Activated naive CD4-positive, alpha-beta T cell treated with anti-CD3 and anti-CD28 coated beads, Interleukin-2, amount 50 U/mL, for 24 hours (primary cell): ENCODE data around the gene TDG.
A peak's percentile ranks its signal among the peaks of the same experiment; 100 is the strongest.

Experiments
- H3K27ac Mint-ChIP-seq: one replicate; pipeline ENCODE4 v1.8.0; 2021; ENCODE audit warnings: mild to moderate bottlenecking, mixed read lengths
- H3K27me3 Mint-ChIP-seq: one replicate; pipeline ENCODE4 v1.8.0; 2021; ENCODE audit warnings: mixed read lengths
- H3K36me3 Mint-ChIP-seq: one replicate; pipeline ENCODE4 v1.8.0; 2021; ENCODE audit warnings: mixed read lengths
- H3K4me1 Mint-ChIP-seq: one replicate; pipeline ENCODE4 v1.8.0; 2021; ENCODE audit warnings: mixed read lengths
- H3K4me3 Mint-ChIP-seq: one replicate; pipeline ENCODE4 v1.8.0; 2021; ENCODE audit warnings: mild to moderate bottlenecking, mixed read lengths
- H3K9me3 Mint-ChIP-seq: one replicate; pipeline ENCODE4 v1.8.0; 2021; ENCODE audit warnings: mixed read lengths

Gene TDG

GRCh38 chr12:103965590-103966504, at the start of gene TDG:
Gene TDG (plus strand): TSS chr12:103965872. CDS start chr12:103966038, 166 bp downstream.
- Mint-ChIP-seq H3K4me1 (peaks cover 60% of the 10 kb centered on the region), H3K9me3 (no peaks in the 10 kb centered on the region), H3K27ac (peak within 1 kb of the TSS; percentile 99), H3K4me3 (peak within 1 kb of the TSS; percentile 94), H3K27me3 (no peaks in the 10 kb centered on the region), H3K36me3 (peaks cover 6% of the 10 kb centered on the region)

- Mint-ChIP-seq H3K4me3 (no peak overlapping the region), H3K27me3 (no peaks in the 10 kb centered on the region), H3K27ac (no peak overlapping the region), H3K36me3 (peaks cover 3% of the 10 kb centered on the region), H3K9me3 (peaks cover 5% of the 10 kb centered on the region), H3K4me1 (no peaks in the 10 kb centered on the region)
Measured at GRCh38 chr12:103917873-103918272, 47.8 kb upstream of the TDG start.

DNA sequence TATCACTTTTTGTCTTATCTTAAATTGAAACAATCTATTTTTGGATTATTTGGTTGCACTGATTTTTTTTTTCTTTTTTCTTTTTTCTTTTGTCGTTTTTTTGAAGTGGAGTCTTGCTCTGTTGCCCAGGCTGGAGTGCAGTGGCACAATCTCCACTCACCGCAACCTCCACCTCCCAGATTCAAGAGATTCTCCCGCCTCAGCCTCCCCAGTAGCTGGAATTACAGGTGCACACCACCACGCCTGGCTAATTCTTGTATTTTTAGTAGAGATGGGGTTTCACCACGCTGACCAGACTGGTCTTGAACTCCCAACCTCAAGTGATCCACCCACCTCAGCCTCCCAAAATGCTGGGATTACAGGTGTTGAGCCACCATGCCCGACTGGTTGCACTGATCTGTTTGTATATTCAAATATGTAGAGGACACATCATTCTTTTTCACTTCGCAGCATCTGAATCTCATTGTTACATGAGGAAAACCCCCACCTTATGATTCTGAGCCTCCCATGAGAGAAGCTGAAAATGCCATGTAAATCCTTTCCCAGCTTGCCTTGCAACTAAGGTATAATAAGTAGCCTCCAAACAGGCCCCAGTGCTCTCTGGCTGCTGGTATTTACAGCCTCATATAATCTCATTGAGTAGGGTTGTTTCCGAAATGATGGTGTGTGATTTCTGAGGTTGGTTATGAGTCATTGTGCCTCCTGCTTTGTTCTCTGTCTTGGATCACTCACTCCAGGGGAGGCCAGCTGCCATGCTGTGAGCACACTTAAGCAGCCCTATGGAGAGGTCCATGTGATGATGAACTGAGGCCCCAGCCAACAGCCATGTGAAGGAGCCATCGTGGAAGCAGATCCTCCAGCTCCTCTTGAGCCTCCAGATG, 40.7 kb upstream of the TDG start:
- Mint-ChIP-seq H3K4me1 (peaks cover 27% of the 10 kb centered on the region), H3K4me3 (peak overlapping the region; percentile 60), H3K9me3 (no peaks in the 10 kb centered on the region), H3K27ac (peak overlapping the region; percentile 83), H3K36me3 (no peaks in the 10 kb centered on the region), H3K27me3 (no peaks in the 10 kb centered on the region)

GRCh38 chr12:103928682-103929045, 37.0 kb upstream of the TDG start:
- Mint-ChIP-seq H3K9me3 (no peaks in the 10 kb centered on the region), H3K27me3 (no peaks in the 10 kb centered on the region), H3K4me3 (peak overlapping the region; percentile 96), H3K36me3 (peaks cover 12% of the 10 kb centered on the region), H3K4me1 (peaks cover 49% of the 10 kb centered on the region), H3K27ac (peak overlapping the region; percentile 100)

DNA sequence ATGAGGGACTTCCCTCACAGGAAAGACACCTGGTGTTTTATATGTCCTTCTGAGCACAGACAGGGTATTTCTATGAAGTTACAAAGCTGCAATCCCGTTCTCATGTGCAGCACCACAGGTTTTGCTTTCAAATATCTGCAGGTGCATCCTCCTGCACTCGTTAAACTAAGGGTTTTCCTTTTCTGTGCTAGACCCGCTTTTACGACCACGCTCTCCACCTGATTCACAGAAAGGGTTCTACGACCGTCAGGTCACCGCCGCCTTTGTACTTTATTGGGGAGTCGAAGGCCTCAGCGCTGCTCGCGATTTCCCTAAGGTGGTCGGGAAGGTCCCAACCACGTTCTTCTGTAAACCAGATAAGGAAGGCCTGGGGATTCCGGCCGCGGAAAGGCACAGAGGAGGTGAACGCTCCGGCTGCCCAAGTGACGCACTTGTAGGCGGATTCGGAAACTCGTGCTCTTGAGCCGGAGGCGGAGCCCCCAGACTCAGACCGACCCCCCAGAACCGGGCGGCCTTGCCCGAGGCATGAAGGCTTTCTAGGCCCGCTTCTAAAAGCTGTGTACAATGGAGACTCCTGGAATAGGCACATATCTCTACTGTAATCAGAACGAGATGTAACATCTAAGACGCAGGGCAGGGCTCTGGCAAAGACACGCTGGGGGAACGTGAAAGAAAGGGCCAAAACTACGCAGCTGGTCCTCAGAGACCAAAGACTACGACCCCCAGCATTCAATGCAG, 36.5 kb upstream of the TDG start:
- Mint-ChIP-seq H3K36me3 (peaks cover 15% of the 10 kb centered on the region), H3K27me3 (no peaks in the 10 kb centered on the region), H3K27ac (peak overlapping the region; percentile 100), H3K4me1 (peaks cover 53% of the 10 kb centered on the region), H3K9me3 (no peaks in the 10 kb centered on the region), H3K4me3 (peak overlapping the region; percentile 96)

GRCh38 chr12:103929784-103930033, 36.0 kb upstream of the TDG start:
- peaks cover 17% of the 10 kb centered on the region for H3K36me3 Mint-ChIP-seq
- peaks cover 57% of the 10 kb centered on the region for H3K4me1 Mint-ChIP-seq
- no peaks in the 10 kb centered on the region for H3K27me3 Mint-ChIP-seq
- H3K4me3 Mint-ChIP-seq: peak overlapping the region; percentile 96
- no peaks in the 10 kb centered on the region for H3K9me3 Mint-ChIP-seq
- H3K27ac Mint-ChIP-seq: peak overlapping the region; percentile 100

DNA sequence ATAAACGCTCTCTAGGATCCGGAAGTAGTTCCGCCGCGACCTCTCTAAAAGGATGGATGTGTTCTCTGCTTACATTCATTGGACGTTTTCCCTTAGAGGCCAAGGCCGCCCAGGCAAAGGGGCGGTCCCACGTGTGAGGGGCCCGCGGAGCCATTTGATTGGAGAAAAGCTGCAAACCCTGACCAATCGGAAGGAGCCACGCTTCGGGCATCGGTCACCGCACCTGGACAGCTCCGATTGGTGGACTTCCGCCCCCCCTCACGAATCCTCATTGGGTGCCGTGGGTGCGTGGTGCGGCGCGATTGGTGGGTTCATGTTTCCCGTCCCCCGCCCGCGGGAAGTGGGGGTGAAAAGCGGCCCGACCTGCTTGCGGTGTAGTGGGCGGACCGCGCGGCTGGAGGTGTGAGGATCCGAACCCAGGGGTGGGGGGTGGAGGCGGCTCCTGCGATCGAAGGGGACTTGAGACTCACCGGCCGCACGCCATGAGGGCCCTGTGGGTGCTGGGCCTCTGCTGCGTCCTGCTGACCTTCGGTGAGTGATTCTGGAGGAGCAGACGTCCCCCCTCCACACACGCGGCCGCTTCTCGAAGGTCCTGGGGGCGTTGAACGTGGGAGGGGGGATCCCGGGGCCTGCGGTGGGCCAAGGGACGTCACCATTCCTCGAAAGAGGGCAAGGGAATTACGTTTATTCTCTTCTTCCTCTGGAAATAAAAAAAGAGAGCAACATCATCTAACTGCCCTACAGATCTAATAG, 35.5 kb upstream of the TDG start, which contains the start of gene HSP90B1:
Gene HSP90B1 (plus strand): TSS at position 377 of the 753 bp plus-strand sequence. CDS start 106 bp downstream, at position 483.
- Mint-ChIP-seq H3K27me3 (no peaks in the 10 kb centered on the region), H3K4me3 (peak within 1 kb of the TSS; percentile 96), H3K4me1 (peaks cover 57% of the 10 kb centered on the region), H3K9me3 (no peaks in the 10 kb centered on the region), H3K27ac (peak within 1 kb of the TSS; percentile 100), H3K36me3 (peaks cover 20% of the 10 kb centered on the region)

- Mint-ChIP-seq H3K4me3 (peak overlapping the region; percentile 96), H3K4me1 (peaks cover 62% of the 10 kb centered on the region)
Measured at GRCh38 chr12:103930787-103931735, 34.6 kb upstream of the TDG start.

DNA sequence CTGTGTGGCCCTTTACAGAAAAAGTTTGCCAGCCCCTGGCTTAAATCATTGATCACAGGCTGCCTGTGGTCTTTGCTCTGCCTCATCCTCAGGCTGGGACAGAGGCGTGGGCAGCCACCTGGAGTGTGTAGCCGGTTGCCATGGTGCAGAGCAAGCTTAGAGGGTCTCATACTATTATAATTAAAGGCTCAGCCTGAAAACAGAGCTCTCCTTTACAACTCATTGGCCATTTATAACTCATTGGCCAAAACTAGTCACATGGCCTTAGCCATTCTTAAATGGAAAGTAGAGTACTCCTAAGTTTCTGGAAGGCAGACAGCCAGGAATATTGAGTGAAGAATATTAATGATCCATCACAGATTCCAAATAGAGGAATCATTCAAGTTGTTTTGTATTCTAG, 32.4 kb upstream of the TDG start:
- peaks cover 60% of the 10 kb centered on the region for H3K4me1 Mint-ChIP-seq
- peak overlapping the region; percentile 96 for H3K4me3 Mint-ChIP-seq
- H3K27ac Mint-ChIP-seq: no peak overlapping the region
- no peaks in the 10 kb centered on the region for H3K27me3 Mint-ChIP-seq
- no peaks in the 10 kb centered on the region for H3K9me3 Mint-ChIP-seq
- H3K36me3 Mint-ChIP-seq: peaks cover 28% of the 10 kb centered on the region

More at GRCh38 chr12:103930787-103931735, 34.6 kb upstream of the TDG start:
- no peaks in the 10 kb centered on the region for H3K9me3 Mint-ChIP-seq
- H3K27ac Mint-ChIP-seq: peak overlapping the region; percentile 100
- peaks cover 25% of the 10 kb centered on the region for H3K36me3 Mint-ChIP-seq
- H3K27me3 Mint-ChIP-seq: no peaks in the 10 kb centered on the region

GRCh38 chr12:103936679-103937078, 29.0 kb upstream of the TDG start:
- H3K4me3 Mint-ChIP-seq: no peak overlapping the region
- H3K27ac Mint-ChIP-seq: no peak overlapping the region
- H3K36me3 Mint-ChIP-seq: peaks cover 37% of the 10 kb centered on the region
- H3K27me3 Mint-ChIP-seq: no peaks in the 10 kb centered on the region
- no peaks in the 10 kb centered on the region for H3K9me3 Mint-ChIP-seq
- H3K4me1 Mint-ChIP-seq: peaks cover 62% of the 10 kb centered on the region

DNA sequence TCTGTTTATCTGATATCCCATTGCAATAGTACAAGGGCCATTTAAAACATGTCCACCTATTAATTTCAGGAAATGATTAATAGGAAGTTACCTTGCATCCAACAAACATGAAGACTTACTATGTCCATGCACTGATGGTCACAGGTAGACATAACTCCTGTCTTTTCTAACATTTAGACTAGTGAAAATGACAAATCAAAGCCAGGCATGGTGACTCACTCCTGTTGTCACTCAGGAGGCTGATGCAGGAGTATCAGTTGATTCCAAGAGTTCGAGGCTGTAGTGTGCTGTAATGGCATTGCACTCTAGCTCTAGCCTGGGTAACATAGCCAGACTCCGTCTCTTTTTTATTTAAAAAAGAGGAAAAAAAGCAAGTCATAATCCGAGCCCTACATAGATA, 20.7 kb upstream of the TDG start:
- Mint-ChIP-seq H3K4me1 (peaks cover 32% of the 10 kb centered on the region), H3K4me3 (no peak overlapping the region), H3K36me3 (peaks cover 32% of the 10 kb centered on the region), H3K27me3 (no peaks in the 10 kb centered on the region), H3K27ac (no peak overlapping the region), H3K9me3 (no peaks in the 10 kb centered on the region)

DNA sequence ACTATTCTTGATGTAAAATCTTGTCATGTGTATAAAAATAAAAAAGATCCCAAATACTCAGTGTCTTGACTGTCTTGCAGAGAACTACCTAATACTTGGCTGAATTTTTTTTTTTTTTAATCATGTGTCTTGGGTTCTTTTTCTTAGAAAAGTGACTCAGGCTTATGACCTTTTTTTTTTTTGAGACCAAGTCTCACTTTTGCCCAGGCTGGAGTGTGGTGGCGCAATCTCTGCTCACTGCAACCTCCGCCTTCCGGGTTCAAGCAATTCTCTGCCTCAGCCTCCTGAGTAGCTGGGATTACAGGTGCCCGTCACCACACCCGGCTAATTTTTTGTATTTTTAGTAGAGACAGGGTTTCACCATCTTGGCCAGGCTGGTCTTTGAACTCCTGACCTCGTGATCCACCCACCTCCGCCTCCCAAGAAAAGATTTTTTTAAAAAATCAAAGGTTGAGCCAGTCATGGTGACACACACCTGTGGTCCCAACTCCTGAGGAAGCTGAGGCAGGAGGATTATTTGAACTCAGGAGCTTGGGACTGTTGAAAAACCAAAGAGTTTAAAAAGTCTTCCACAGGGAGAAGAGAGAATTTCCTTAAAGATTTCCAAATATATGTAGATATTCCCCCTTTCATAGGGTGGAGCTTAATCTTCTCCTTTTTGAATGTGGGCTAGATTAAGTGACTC, 17.7 kb upstream of the TDG start:
- Mint-ChIP-seq H3K36me3 (peaks cover 19% of the 10 kb centered on the region), H3K27ac (peak overlapping the region; percentile 35), H3K4me1 (peaks cover 21% of the 10 kb centered on the region), H3K27me3 (no peaks in the 10 kb centered on the region), H3K9me3 (no peaks in the 10 kb centered on the region), H3K4me3 (no peak overlapping the region)

DNA sequence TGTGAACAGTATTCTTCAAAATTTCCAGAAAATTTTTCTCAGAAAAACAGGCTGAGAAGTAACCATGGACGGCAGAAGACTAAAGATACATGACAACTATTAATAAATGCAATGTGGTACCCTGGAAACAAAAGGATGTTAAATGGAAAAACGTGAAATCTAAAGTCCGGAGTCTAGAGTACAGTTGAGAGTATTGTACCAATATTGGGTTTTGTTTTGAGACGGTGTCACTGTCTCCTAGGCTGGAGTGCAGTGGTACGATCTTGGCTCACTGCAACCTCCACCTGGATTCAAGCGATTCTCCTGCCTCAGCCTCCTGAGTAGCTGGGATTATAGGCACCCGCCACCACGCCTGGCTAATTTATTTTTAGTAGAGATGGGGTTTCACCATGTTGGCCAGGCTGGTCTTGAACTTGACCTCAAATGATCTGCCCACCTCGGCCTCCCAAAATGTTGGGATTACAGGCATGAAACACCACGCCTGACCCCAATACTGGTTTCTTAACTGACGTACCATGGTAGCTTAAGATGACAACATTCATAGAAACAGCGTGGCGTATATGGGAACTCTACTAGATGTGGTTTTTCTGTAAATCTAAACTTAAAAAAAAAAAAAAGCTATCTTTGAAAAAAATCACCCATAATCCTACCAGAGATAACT, 16.8 kb upstream of the TDG start:
- peak overlapping the region; percentile 8 for H3K27ac Mint-ChIP-seq
- no peak overlapping the region for H3K4me3 Mint-ChIP-seq
- H3K27me3 Mint-ChIP-seq: no peaks in the 10 kb centered on the region
- no peaks in the 10 kb centered on the region for H3K9me3 Mint-ChIP-seq
- peaks cover 25% of the 10 kb centered on the region for H3K4me1 Mint-ChIP-seq
- H3K36me3 Mint-ChIP-seq: peaks cover 17% of the 10 kb centered on the region
